Neural cell (in vitro differentiated cells): ENCODE results near the gene INSYN2B. TPM values are rescaled to one million over a fixed set of nuclear protein-coding genes. Genes with fewer than 3 reads are reported as not detected.

ENCODE experiments used
- H2AFZ ChIP-seq: fragments of 200-600, 300-800 bp; sonication (generic), shearing (Covaris generic); 2 replicates; pipeline ENCODE4 v1.6.0; 2014; ENCODE audit warnings: low read depth, mild to moderate bottlenecking, antibody characterized with exemption, low read length, moderate library complexity
- H3F3A ChIP-seq: fragments of 200-600 bp; shearing (Covaris generic); 2 replicates; pipeline ENCODE4 v1.6.1; 2016; ENCODE audit warnings: mild to moderate bottlenecking, moderate library complexity, mixed read lengths, antibody characterized with exemption, low read length; ENCODE audit not compliant: insufficient read depth, poor library complexity, severe bottlenecking
- H3K27ac ChIP-seq: fragments of 200-600, 300-800 bp; sonication (generic), shearing (Covaris generic); 2 replicates; pipeline ENCODE4 v1.5.1; 2014; ENCODE audit warnings: mild to moderate bottlenecking, low read length, moderate library complexity
- H3K27me3 ChIP-seq: fragments of 300-800, 200-600 bp; sonication (generic), shearing (Covaris generic); 2 replicates; pipeline ENCODE4 v1.6.0; 2014; ENCODE audit warnings: mild to moderate bottlenecking, low read depth, low read length, moderate library complexity; ENCODE audit not compliant: insufficient read depth
- H3K36me3 ChIP-seq: fragments of 300-800, 200-600 bp; sonication (generic), shearing (Covaris generic); 2 replicates; pipeline ENCODE4 v1.5.1; 2014; ENCODE audit warnings: mild to moderate bottlenecking, antibody characterized with exemption, low read length, moderate library complexity; ENCODE audit not compliant: insufficient read depth
- H3K4me2 ChIP-seq: fragments of 300-800, 200-600 bp; sonication (generic), shearing (Covaris generic); 2 replicates; pipeline ENCODE4 v1.6.0; 2014; ENCODE audit warnings: mild to moderate bottlenecking, low read length
- H3K4me3 ChIP-seq: fragments of 300-800, 200-600 bp; sonication (generic), shearing (Covaris generic); 2 replicates; pipeline ENCODE4 v1.5.1; 2014; ENCODE audit warnings: mild to moderate bottlenecking, low read length, moderate library complexity
- H3K79me2 ChIP-seq: fragments of 200-600 bp; shearing (Covaris generic); replicated peaks from 2 replicates; pipeline ENCODE4 v1.6.0; 2014; ENCODE audit warnings: mild to moderate bottlenecking, low read length, moderate library complexity; ENCODE audit not compliant: insufficient read depth
- H3K9ac ChIP-seq: fragments of 300-800, 200-600 bp; sonication (generic), shearing (Covaris generic); 2 replicates; pipeline ENCODE4 v1.6.1; 2016; ENCODE audit warnings: mild to moderate bottlenecking, low read length, mixed read lengths
- H3K9me2 ChIP-seq: fragments of 200-600 bp; shearing (Covaris generic); 2 replicates; pipeline ENCODE4 v1.6.1; 2016; ENCODE audit warnings: mild to moderate bottlenecking, low read length, mixed read lengths; ENCODE audit not compliant: insufficient read depth
- H3K9me3 ChIP-seq: fragments of 200-600, 300-800 bp; sonication (generic), shearing (Covaris generic); 2 replicates; pipeline ENCODE4 v1.6.1; 2016; ENCODE audit warnings: mild to moderate bottlenecking, mixed run types, low read length, moderate library complexity, mixed read lengths
- H4K20me1 ChIP-seq: fragments of 200-600 bp; shearing (Covaris generic); 2 replicates; pipeline ENCODE4 v1.6.1; 2016; ENCODE audit warnings: mild to moderate bottlenecking, mixed run types; ENCODE audit not compliant: insufficient read depth
- CTCF ChIP-seq: fragments of 450-650 bp; IDR thresholded peaks from 2 replicates; pipeline ENCODE4 v1.5.1; 2014; ENCODE audit warnings: antibody characterized with exemption, mild to moderate bottlenecking, moderate library complexity; ENCODE audit not compliant: poor library complexity, severe bottlenecking
- EP300 ChIP-seq: fragments of 450-650 bp; conservative IDR thresholded peaks from 2 replicates; pipeline ENCODE4 v1.6.1; 2014; ENCODE audit warnings: antibody characterized with exemption, mild to moderate bottlenecking, moderate library complexity; ENCODE audit not compliant: poor library complexity, severe bottlenecking
- EZH2 ChIP-seq: fragments of 200-600, 300-800 bp; shearing (Covaris generic), sonication (generic); IDR thresholded peaks from 2 replicates; pipeline ENCODE4 v1.6.1; 2014; ENCODE audit warnings: antibody characterized with exemption, low read length, borderline replicate concordance, mild to moderate bottlenecking; ENCODE audit not compliant: insufficient read depth, poor library complexity, severe bottlenecking
- MXI1 ChIP-seq: fragments of 450-650 bp; conservative IDR thresholded peaks from 2 replicates; pipeline ENCODE4 v1.6.1; 2014; ENCODE audit warnings: antibody characterized with exemption, mild to moderate bottlenecking; ENCODE audit not compliant: poor library complexity, severe bottlenecking
- POLR2AphosphoS5 ChIP-seq: IDR thresholded peaks from 2 replicates; pipeline ENCODE4 v1.6.1; 2012
- RAD21 ChIP-seq: fragments of 450-650 bp; conservative IDR thresholded peaks from 2 replicates; pipeline ENCODE4 v1.6.1; 2014; ENCODE audit warnings: antibody characterized with exemption, mild to moderate bottlenecking, moderate library complexity
- SMC3 ChIP-seq: fragments of 450-650 bp; conservative IDR thresholded peaks from 2 replicates; pipeline ENCODE4 v1.6.1; 2014; ENCODE audit warnings: antibody characterized with exemption, mild to moderate bottlenecking, moderate library complexity; ENCODE audit not compliant: poor library complexity
- TAF1 ChIP-seq: IDR thresholded peaks from 2 replicates; pipeline ENCODE4 v1.6.1; 2012; ENCODE audit warnings: low read depth
- polyA plus RNA-seq: library from polyadenylated mRNA; depleted of rRNA; stranded (reverse); fragments of >200 nt; gene quantifications from 2 replicates; pipeline ENCODE4 v1.2.3, GENCODE V29; 2014
- TF ChIP-seq, protein P1 (sequence below): IDR thresholded peaks from 2 replicates; pipeline ENCODE4 v1.6.1; 2012; ENCODE audit warnings: borderline replicate concordance

INSYN2B gene
- polyA plus RNA-seq, 1 donor from 2014 or later: 0.37 TPM

- Histone ChIP-seq H3K9ac (no peak overlapping the region), H2AFZ (no peak overlapping the region), H3K79me2 (no peaks in the 10 kb centered on the region), H3K4me2 (no peak overlapping the region), H3K27me3 (no peaks in the 10 kb centered on the region), H3F3A (no peaks in the 10 kb centered on the region), H3K9me3 (no peaks in the 10 kb centered on the region), H3K4me3 (no peak overlapping the region), H3K27ac (no peak overlapping the region), H3K36me3 (no peaks in the 10 kb centered on the region), H3K9me2 (no peaks in the 10 kb centered on the region), H4K20me1 (no peaks in the 10 kb centered on the region)
- no peak for TF ChIP-seq CTCF
- TF ChIP-seq SMC3: no peak
- no peak for TF ChIP-seq EP300
- no peak for TF ChIP-seq MXI1
- no peak for TF ChIP-seq TAF1
- TF ChIP-seq, protein P1, sequence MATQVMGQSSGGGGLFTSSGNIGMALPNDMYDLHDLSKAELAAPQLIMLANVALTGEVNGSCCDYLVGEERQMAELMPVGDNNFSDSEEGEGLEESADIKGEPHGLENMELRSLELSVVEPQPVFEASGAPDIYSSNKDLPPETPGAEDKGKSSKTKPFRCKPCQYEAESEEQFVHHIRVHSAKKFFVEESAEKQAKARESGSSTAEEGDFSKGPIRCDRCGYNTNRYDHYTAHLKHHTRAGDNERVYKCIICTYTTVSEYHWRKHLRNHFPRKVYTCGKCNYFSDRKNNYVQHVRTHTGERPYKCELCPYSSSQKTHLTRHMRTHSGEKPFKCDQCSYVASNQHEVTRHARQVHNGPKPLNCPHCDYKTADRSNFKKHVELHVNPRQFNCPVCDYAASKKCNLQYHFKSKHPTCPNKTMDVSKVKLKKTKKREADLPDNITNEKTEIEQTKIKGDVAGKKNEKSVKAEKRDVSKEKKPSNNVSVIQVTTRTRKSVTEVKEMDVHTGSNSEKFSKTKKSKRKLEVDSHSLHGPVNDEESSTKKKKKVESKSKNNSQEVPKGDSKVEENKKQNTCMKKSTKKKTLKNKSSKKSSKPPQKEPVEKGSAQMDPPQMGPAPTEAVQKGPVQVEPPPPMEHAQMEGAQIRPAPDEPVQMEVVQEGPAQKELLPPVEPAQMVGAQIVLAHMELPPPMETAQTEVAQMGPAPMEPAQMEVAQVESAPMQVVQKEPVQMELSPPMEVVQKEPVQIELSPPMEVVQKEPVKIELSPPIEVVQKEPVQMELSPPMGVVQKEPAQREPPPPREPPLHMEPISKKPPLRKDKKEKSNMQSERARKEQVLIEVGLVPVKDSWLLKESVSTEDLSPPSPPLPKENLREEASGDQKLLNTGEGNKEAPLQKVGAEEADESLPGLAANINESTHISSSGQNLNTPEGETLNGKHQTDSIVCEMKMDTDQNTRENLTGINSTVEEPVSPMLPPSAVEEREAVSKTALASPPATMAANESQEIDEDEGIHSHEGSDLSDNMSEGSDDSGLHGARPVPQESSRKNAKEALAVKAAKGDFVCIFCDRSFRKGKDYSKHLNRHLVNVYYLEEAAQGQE: no peak
- no peak for TF ChIP-seq EZH2
- TF ChIP-seq POLR2AphosphoS5: no peak
- TF ChIP-seq RAD21: no peak
These were observed 25.7 kb upstream of the INSYN2B start for GRCh38 chr5:170006021-170006420.

GRCh38 chr5:170000155-170000554, 19.9 kb upstream of the INSYN2B start:
- TF ChIP-seq EP300 (no peak), POLR2AphosphoS5 (no peak), RAD21 (no peak), SMC3 (no peak), CTCF (no peak), MXI1 (no peak), TAF1 (no peak), EZH2 (no peak)
- TF ChIP-seq, protein P1: no peak
- Histone ChIP-seq H3K4me3 (no peak overlapping the region), H3K79me2 (no peaks in the 10 kb centered on the region), H3K36me3 (no peaks in the 10 kb centered on the region), H3K9ac (no peak overlapping the region), H4K20me1 (no peaks in the 10 kb centered on the region), H3F3A (no peaks in the 10 kb centered on the region), H3K27me3 (peaks cover 6% of the 10 kb centered on the region), H3K27ac (no peak overlapping the region), H2AFZ (no peak overlapping the region), H3K9me2 (no peaks in the 10 kb centered on the region), H3K9me3 (no peaks in the 10 kb centered on the region), H3K4me2 (no peak overlapping the region)
